Fibroblast of skin of left quadriceps (primary cell): ENCODE measurements around the gene SLC7A7.
"Not testable (repeated sequence)": the region's sequence is repeated elsewhere in the genome, so short reads cannot be mapped to it uniquely, and the experiment has no call there.

Source experiments
- DNase-seq, 2 experiments: peaks; one replicate each; pipeline ENCODE4 v3.0.0-alpha.2; 2013; ENCODE audit warnings: low read depth in 2 of 2

The SLC7A7 gene

GRCh38 chr14:22844221-22845102 is 29.2 kb upstream of the SLC7A7 start:
- DNase-seq: no peak

GRCh38 chr14:22843123-22843925 is 28.1 kb upstream of the SLC7A7 start:
- DNase-seq: no peak

GRCh38 chr14:22842211-22843122 is 27.2 kb upstream of the SLC7A7 start:
- DNase-seq: no peak

- no peak for DNase-seq
Observed at GRCh38 chr14:22841769-22842168, 26.5 kb upstream of the SLC7A7 start.

GRCh38 chr14:22841311-22841710 is 26.1 kb upstream of the SLC7A7 start:
- DNase-seq: no peak

GRCh38 chr14:22839159-22839779 is 24.0 kb upstream of the SLC7A7 start:
- DNase-seq: no peak

- DNase-seq: no peak
Observed at GRCh38 chr14:22838631-22839041, 23.4 kb upstream of the SLC7A7 start.

GRCh38 chr14:22837750-22838538 is 22.7 kb upstream of the SLC7A7 start:
- no peak for DNase-seq

- no peak for DNase-seq
Observed at GRCh38 chr14:22837114-22837749, 22.0 kb upstream of the SLC7A7 start.

GRCh38 chr14:22836301-22837113 is 21.3 kb upstream of the SLC7A7 start, which contains the start of gene MMP14:
Gene MMP14 (plus strand): TSS chr14:22836585. CDS start chr14:22836818, 233 bp downstream.
- peak; percentile 82 to 83 for DNase-seq

- no peak for DNase-seq
Observed at GRCh38 chr14:22835505-22835904, 20.3 kb upstream of the SLC7A7 start.

- no peak for DNase-seq
Observed at GRCh38 chr14:22830443-22831010, 15.3 kb upstream of the SLC7A7 start.

GRCh38 chr14:22829661-22830442 is 14.6 kb upstream of the SLC7A7 start, which contains the start of gene MRPL52:
Gene MRPL52 (plus strand): TSS chr14:22829887. CDS start chr14:22829913, 26 bp downstream.
- DNase-seq: peak; percentile 66 to 67

GRCh38 chr14:22829076-22829660 is 13.9 kb upstream of the SLC7A7 start:
- not testable (repeated sequence) for DNase-seq

- DNase-seq: peak; percentile 72 to 76
Observed at GRCh38 chr14:22824711-22825359, 9.6 kb upstream of the SLC7A7 start.

GRCh38 chr14:22822571-22823098 is 7.4 kb upstream of the SLC7A7 start:
- peak; percentile 86 for DNase-seq
